ENCODE data around the gene EPHB2. TPM values are rescaled to one million over a fixed set of nuclear protein-coding genes. Genes with fewer than 3 reads are reported as not detected.

EPHB2 gene
- polyA plus RNA-seq, 6 donors from 2014 or later = 0.08 TPM; not detected in 5

DNA sequence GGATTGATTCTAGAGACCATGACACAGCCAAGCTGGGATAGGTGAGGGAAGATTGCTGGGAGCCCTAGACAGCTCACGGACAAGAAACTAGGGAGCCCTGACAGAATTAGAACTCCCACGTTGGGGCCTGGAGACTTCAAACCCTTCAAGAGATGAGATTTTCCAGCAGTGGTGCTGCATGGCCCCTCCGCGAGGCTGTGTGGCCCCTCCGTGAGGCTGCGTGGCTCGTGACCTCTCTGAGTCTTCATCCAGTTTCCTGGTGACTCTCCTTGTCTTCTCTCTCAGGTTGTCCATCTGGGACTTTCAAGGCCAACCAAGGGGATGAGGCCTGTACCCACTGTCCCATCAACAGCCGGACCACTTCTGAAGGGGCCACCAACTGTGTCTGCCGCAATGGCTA, 152.1 kb downstream of the EPHB2 start:
- Mint-ChIP-seq H3K27ac (peak overlapping the region in 1 of 6 donors; percentile 67), H3K36me3 (no peaks in the 10 kb centered on the region), H3K4me1 (no peaks in the 10 kb centered on the region), H3K9me3 (peaks cover 0 to 7% (median 0%) of the 10 kb centered on the region in 7 donors), H3K27me3 (peaks cover 0 to 28% (median 27%) of the 10 kb centered on the region in 3 donors), H3K4me3 (no peak overlapping the region)
- DNase-seq (no peak), ATAC-seq (ENCODE audit: low read depth in 2 of 2) (no peak)

DNA sequence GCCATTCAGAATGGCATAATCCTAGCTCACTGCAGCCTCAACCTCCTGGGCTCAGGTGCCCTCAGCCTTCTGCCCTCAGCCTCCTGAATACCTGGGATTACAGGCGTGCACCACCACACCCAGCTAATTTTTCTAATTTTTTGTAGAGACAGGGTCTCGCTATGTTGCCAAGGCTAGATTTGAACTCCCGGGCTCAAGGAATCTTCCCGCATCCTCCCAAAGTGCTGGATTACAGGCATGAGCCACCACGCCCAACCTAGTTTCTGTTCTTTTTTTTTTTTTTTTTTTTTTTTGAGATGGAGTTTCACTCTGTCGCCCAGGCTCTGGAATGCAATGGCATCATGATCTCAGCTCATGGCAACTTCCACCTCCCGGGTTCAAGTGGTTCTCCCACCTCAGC, 153.1 kb downstream of the EPHB2 start:
- H3K9me3 Mint-ChIP-seq = peaks cover 0 to 16% (median 2%) of the 10 kb centered on the region in 7 donors
- no peak overlapping the region for H3K27ac Mint-ChIP-seq
- no peaks in the 10 kb centered on the region for H3K4me1 Mint-ChIP-seq
- no peak overlapping the region for H3K4me3 Mint-ChIP-seq
- H3K27me3 Mint-ChIP-seq = peaks cover 0 to 36% (median 19%) of the 10 kb centered on the region in 3 donors
- H3K36me3 Mint-ChIP-seq = no peaks in the 10 kb centered on the region
- DNase-seq (no peak), ATAC-seq (ENCODE audit: low read depth in 2 of 2) (no peak)

DNA sequence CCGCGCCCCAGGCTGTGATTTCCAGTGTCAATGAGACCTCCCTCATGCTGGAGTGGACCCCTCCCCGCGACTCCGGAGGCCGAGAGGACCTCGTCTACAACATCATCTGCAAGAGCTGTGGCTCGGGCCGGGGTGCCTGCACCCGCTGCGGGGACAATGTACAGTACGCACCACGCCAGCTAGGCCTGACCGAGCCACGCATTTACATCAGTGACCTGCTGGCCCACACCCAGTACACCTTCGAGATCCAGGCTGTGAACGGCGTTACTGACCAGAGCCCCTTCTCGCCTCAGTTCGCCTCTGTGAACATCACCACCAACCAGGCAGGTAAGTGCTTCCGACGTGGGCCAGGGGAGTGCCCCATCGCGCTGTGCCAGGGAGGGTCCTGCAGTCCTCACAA, 154.2 kb downstream of the EPHB2 start:
- H3K36me3 Mint-ChIP-seq = no peaks in the 10 kb centered on the region
- no peaks in the 10 kb centered on the region for H3K4me1 Mint-ChIP-seq
- DNase-seq (no peak), ATAC-seq (ENCODE audit: low read depth in 2 of 2) (no peak)
- no peak overlapping the region for H3K4me3 Mint-ChIP-seq
- peaks cover 0 to 16% (median 2%) of the 10 kb centered on the region in 7 donors for H3K9me3 Mint-ChIP-seq
- H3K27ac Mint-ChIP-seq = no peak overlapping the region
- peaks cover 5 to 47% (median 17%) of the 10 kb centered on the region in 3 donors for H3K27me3 Mint-ChIP-seq

DNA sequence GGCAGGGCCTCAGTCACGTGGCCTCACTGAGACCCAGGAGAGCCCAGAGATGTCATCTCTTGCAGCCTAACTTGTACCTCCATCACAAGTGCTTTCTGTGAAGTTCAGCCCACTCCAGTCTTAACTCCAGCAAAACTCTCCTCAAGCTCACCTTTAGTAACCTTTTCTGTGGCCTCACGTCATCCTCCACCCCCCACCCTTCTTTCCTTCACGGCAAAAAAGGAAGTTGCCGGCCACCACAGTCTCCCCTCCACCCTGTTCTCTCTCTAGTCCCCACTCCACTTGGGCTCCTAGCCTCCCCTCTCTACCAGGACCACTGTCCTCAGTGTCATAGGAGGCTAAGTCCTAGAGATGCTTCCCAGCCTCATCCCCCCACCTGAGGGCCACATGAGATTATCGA, 155.1 kb downstream of the EPHB2 start:
- ATAC-seq (ENCODE audit: low read depth in 2 of 2) (no peak), DNase-seq (no peak)
- Mint-ChIP-seq H3K27me3 (peaks cover 5 to 51% (median 17%) of the 10 kb centered on the region in 3 donors), H3K4me1 (no peaks in the 10 kb centered on the region), H3K27ac (no peak overlapping the region), H3K9me3 (peaks cover 0 to 16% (median 2%) of the 10 kb centered on the region in 7 donors), H3K4me3 (no peak overlapping the region), H3K36me3 (no peaks in the 10 kb centered on the region)

DNA sequence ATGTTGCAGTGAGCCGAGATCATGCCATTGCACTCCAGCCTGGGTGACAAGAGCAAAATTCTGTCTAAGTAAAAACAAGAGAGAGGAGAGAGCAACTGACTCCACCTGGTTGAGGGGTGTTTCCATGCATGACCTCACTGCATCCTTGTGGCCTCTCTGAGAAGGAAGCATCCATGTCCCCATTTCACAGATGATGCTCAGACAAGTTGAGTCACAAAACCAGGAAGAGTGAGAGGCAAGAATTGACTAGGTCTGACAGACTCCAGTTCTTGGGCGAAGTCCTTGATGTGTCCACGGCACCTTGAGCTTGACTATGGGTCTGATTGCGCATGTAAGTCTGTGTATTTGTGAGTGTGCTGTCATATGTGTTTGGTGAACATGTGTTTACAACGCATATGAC, 156.2 kb downstream of the EPHB2 start:
- Mint-ChIP-seq H3K9me3 (peaks cover 0 to 16% (median 2%) of the 10 kb centered on the region in 7 donors), H3K27me3 (peaks cover 8 to 51% (median 17%) of the 10 kb centered on the region in 3 donors), H3K36me3 (no peaks in the 10 kb centered on the region), H3K4me3 (no peak overlapping the region), H3K27ac (no peak overlapping the region), H3K4me1 (no peaks in the 10 kb centered on the region)
- DNase-seq (no peak), ATAC-seq (ENCODE audit: low read depth in 2 of 2) (no peak)

DNA sequence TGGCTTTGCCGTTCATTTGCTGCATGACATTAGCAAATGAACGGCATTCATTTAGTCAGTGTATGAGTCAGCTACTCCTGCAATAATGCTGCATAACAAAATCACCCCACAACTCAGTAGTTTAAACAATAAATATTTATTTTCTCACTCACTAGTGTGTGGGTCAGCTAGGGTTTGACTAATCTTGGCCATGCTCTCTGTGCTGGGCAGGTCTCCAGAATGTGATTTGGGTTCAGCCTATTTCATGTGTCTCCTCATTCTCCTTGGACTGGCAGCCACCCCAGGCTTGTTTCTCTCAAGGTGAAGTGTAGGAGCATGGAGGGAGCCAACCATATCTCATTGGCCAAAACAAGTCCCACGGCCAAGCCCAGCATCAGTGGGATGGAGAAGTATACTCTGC, 157.7 kb downstream of the EPHB2 start:
- no peak overlapping the region for H3K27ac Mint-ChIP-seq
- no peak overlapping the region for H3K4me3 Mint-ChIP-seq
- H3K9me3 Mint-ChIP-seq = peaks cover 0 to 16% (median 2%) of the 10 kb centered on the region in 7 donors
- no peaks in the 10 kb centered on the region for H3K36me3 Mint-ChIP-seq
- peaks cover 12 to 51% (median 17%) of the 10 kb centered on the region in 3 donors for H3K27me3 Mint-ChIP-seq
- ATAC-seq (ENCODE audit: low read depth in 2 of 2) (no peak), DNase-seq (no peak)
- H3K4me1 Mint-ChIP-seq = no peaks in the 10 kb centered on the region

DNA sequence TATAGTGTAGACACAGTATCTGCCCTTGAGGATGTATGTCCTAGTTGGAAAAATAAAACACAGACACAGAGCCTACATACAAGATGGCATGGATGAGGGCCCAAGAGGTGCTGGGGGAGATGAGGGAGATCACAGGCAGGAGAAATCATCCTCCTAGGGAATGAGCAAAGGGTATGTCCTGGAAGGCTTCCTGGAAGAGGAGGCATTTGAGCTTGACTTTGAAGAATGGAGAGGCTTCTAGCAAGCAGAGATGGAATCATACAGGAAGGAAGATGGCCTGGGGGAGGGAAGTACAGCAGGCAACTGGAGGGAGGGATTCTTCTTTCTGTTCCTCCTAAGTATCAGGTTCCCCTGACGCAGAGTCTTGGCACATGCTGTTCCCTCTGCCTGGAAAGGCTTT, 158.7 kb downstream of the EPHB2 start:
- H3K27ac Mint-ChIP-seq = no peak overlapping the region
- no peaks in the 10 kb centered on the region for H3K36me3 Mint-ChIP-seq
- no peaks in the 10 kb centered on the region for H3K4me1 Mint-ChIP-seq
- H3K27me3 Mint-ChIP-seq = peaks cover 12 to 51% (median 17%) of the 10 kb centered on the region in 3 donors
- H3K9me3 Mint-ChIP-seq = peaks cover 0 to 16% (median 2%) of the 10 kb centered on the region in 7 donors
- ATAC-seq (ENCODE audit: low read depth in 2 of 2) = no peak
- no peak overlapping the region for H3K4me3 Mint-ChIP-seq
- DNase-seq = no peak

DNA sequence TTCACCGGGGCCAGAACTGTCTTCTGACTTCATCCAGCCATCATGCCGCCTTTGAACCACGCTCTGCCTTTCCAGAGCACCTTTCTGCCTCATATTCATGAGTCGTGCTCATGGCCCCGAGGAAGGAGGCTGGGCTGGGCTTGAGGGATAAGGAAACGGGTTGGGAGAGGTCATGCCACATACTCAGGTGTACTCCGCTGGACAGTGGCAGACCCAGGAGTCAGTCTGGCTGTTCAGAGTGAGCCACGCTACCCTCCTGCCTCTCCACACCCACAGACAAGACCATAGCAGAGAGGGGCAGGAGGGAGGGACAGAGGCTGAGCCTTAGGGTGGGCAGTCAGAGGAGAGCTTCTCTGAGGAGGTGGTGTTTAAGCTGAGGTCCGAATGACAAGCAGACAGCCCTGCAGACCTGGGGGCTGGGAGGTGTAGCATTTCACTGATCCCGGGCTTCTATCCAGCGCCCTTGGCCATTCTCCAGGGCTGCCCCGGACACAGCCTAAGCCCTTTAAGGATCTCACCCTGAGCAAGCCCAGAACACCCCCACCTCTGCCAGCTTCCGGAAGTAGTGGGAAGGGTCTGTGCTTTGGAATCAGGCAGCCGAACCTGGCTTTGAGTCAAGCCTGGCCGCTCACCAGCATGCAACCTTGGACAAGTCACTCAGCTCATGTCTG, 159.7 kb downstream of the EPHB2 start:
- no peak overlapping the region for H3K27ac Mint-ChIP-seq

DNA sequence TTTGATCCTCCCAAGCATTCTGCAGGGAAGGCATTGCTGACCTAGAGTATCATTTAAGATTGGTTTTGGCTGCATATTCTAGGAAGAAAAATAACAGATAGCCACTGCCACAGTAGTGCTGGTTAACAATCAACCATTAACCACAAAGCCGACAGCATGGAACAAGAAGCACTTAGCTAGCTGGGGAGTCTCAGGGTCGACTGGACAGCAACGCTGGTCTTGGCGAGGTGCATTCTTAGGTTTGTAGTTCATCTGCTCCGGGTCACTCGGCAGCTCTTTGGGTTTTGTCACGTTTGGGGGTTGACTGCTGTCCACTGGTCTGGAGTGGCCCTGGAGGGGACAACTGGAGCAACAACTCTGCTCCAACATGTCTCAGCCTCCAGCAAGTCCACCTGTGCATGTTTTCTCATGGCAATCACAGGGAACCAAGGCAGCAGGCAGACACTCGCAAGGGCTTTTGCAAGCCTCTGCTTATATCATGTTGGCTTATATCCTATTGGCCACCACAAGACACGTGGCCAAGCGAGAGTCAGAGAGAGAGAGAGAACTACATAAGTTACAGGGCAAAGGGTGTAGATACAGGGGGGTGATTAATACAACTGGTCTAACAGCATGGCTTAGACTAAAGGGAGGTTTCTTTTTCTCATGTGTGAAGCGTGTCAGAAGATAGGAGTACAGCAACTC, 162.5 kb downstream of the EPHB2 start:
- H3K36me3 Mint-ChIP-seq = no peaks in the 10 kb centered on the region

More for the DNA sequence above, 159.7 kb downstream of the EPHB2 start:
- no peaks in the 10 kb centered on the region for H3K4me1 Mint-ChIP-seq
- peak overlapping the region in 1 of 8 donors; percentile 51 for H3K4me3 Mint-ChIP-seq
- ATAC-seq (ENCODE audit: low read depth in 2 of 2) (no peak), DNase-seq (no peak)
- H3K9me3 Mint-ChIP-seq = peaks cover 0 to 16% (median 2%) of the 10 kb centered on the region in 7 donors
- no peaks in the 10 kb centered on the region for H3K36me3 Mint-ChIP-seq
- peaks cover 12 to 47% (median 17%) of the 10 kb centered on the region in 3 donors for H3K27me3 Mint-ChIP-seq

DNA sequence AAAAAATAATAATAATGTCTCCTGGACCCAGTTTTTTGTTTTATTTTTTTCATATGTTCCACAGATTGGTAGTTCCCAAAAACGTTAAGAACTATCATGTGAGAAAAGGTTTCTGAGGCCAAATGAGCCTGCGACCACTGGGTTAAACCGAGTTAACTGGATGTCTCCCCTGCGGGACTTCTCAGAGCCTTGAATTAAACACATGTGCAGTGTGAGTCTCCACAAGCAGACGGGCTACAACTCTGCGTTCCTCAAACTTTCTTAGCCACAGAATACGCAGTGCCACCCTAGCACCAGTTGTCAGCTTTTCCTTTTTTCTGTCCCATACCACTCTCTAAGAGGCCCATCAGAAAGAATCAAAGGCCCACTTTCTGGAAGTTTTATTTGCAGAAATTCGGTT, 164.1 kb downstream of the EPHB2 start:
- Mint-ChIP-seq H3K4me1 (no peaks in the 10 kb centered on the region), H3K4me3 (no peak overlapping the region), H3K36me3 (no peaks in the 10 kb centered on the region), H3K27ac (no peak overlapping the region), H3K27me3 (peaks cover 4 to 14% (median 7%) of the 10 kb centered on the region in 3 donors), H3K9me3 (no peaks in the 10 kb centered on the region)
- DNase-seq = no peak
- ATAC-seq (ENCODE audit: low read depth in 2 of 2) = no peak

More for the DNA sequence above, 162.5 kb downstream of the EPHB2 start:
- no peak overlapping the region for H3K27ac Mint-ChIP-seq
- H3K4me1 Mint-ChIP-seq = no peaks in the 10 kb centered on the region
- DNase-seq (no peak), ATAC-seq (ENCODE audit: low read depth in 2 of 2) (no peak)
- H3K4me3 Mint-ChIP-seq = no peak overlapping the region
- peaks cover 0 to 7% (median 0%) of the 10 kb centered on the region in 7 donors for H3K9me3 Mint-ChIP-seq
- peaks cover 0 to 28% (median 12%) of the 10 kb centered on the region in 3 donors for H3K27me3 Mint-ChIP-seq

DNA sequence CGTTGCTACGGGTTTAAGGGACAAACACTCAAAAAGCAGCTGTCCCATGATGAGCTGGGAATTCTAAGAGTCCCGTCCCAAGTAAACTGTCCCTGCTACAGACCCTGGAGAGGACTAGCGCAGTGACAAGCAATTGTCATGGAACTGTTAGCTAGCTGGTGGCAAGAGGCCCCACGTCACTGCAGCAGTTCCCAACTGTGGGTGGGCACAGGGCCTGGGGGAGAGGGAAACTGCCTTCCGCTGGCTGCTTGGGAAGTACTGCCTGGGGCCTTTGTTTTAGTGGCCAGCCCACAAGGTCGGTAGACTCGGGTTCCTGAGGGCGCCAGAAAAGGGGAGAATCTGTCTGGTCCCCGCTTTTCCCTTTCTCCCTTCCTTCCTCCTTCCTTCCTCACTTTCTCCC, 164.6 kb downstream of the EPHB2 start:
- ATAC-seq (ENCODE audit: low read depth in 2 of 2) (no peak), DNase-seq (no peak)
- Mint-ChIP-seq H3K27ac (no peak overlapping the region), H3K9me3 (no peaks in the 10 kb centered on the region), H3K4me3 (no peak overlapping the region), H3K27me3 (peaks cover 4 to 9% (median 7%) of the 10 kb centered on the region in 3 donors), H3K36me3 (no peaks in the 10 kb centered on the region), H3K4me1 (no peaks in the 10 kb centered on the region)

DNA sequence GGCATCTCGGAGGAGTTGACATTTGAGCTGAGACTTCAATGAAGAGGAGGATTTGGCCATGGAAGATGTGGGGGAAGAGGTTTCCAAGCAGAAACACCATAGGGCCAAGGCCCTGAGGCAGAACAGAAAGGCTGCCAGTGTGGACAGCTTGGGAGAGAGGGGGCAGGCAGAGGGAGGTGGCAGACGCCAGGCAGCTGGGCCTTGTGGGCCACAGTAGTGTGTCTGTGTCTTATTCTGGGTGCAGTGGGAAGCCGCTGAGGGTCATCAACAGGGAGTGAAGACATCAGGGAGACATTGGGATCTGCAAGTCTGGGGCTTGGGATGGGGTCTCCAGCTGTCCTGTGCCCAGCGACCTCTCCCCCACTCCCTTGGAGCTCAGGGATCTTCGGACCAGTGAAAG, 165.2 kb downstream of the EPHB2 start:
- peaks cover 4 to 9% (median 7%) of the 10 kb centered on the region in 3 donors for H3K27me3 Mint-ChIP-seq
- no peak for ATAC-seq (ENCODE audit: low read depth in 2 of 2)

DNA sequence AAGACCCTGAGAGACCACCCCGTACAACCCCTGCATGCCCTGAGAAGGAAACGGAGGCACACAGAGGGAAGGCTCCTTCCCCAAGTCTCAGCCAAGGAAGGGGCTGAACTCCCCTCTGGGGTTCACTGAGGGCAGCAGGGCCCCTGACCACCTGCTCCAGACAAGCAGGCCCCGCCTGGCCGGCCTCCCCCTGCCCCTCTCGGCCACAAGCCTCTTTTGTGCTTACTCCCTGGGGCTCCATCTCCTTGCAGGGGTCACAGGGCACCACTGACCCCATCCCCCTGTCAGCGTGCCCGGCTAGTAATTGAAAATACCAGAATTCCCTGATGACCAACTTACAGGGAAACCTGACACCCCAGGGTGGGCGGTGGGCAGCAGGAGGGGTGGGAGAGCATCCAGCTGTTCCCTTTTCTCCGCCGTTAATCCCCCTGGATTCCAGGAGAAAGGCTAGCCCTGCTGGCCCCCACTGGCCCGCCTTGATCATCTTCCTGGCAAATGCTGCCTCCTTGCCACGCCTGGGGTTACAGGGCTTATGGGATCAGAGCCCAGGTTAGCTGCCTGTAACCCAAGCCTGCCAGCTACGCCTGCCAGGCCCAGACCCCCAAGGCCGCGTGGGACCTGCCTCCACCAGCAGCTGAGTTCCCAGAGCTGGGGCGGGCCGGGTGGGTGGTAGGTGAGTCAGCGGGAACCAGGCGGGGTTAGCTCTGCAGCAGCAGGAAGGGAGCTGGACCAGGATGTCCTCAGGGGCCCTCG, 165.9 kb downstream of the EPHB2 start:
- no peak for ATAC-seq (ENCODE audit: low read depth in 2 of 2)
- Mint-ChIP-seq H3K27ac (no peak overlapping the region), H3K4me1 (no peaks in the 10 kb centered on the region), H3K27me3 (peaks cover 4 to 9% (median 4%) of the 10 kb centered on the region in 3 donors), H3K36me3 (no peaks in the 10 kb centered on the region), H3K9me3 (no peaks in the 10 kb centered on the region), H3K4me3 (no peak overlapping the region)
- no peak for DNase-seq

More for the DNA sequence above, 165.2 kb downstream of the EPHB2 start:
- Mint-ChIP-seq H3K4me3 (no peak overlapping the region), H3K9me3 (no peaks in the 10 kb centered on the region), H3K36me3 (no peaks in the 10 kb centered on the region), H3K27ac (no peak overlapping the region), H3K4me1 (no peaks in the 10 kb centered on the region)
- DNase-seq = no peak
